ACC112 (cell line): ENCODE measurements around the gene CORO2B.
A peak's percentile ranks its signal among the peaks of the same experiment; 100 is the strongest.

Experiments
- H2AFZ ChIP-seq: fragments of 200-600 bp; sonication (generic); one replicate; pipeline ENCODE4 v1.6.0; 2017; ENCODE audit warnings: antibody characterized with exemption, low read length; ENCODE audit not compliant: unreplicated experiment
- H3K27ac ChIP-seq: fragments of 200-600 bp; sonication (generic); 2 replicates; pipeline ENCODE4 v1.5.1; 2014; ENCODE audit warnings: low read depth, mild to moderate bottlenecking, antibody characterized with exemption, low read length, moderate library complexity
- H3K27me3 ChIP-seq: fragments of 200-600 bp; sonication (generic); 2 replicates; pipeline ENCODE4 v1.6.1; 2014; ENCODE audit warnings: mild to moderate bottlenecking, antibody characterized with exemption, low read length, moderate library complexity, mixed read lengths; ENCODE audit not compliant: insufficient read depth
- H3K36me3 ChIP-seq: fragments of 200-600 bp; sonication (generic); 2 replicates; pipeline ENCODE4 v1.6.1; 2016; ENCODE audit warnings: mild to moderate bottlenecking, antibody characterized with exemption, low read length, moderate library complexity, mixed read lengths; ENCODE audit not compliant: insufficient read depth
- H3K4me1 ChIP-seq: fragments of 200-600 bp; sonication (generic); one replicate; pipeline ENCODE4 v1.6.1; 2016; ENCODE audit warnings: low read length, mixed read lengths; ENCODE audit not compliant: insufficient read depth, unreplicated experiment, control insufficient read depth
- H3K4me3 ChIP-seq: fragments of 200-600 bp; sonication (generic); 2 replicates; pipeline ENCODE4 v1.5.1; 2014; ENCODE audit warnings: mild to moderate bottlenecking, low read depth, low read length
- H3K79me2 ChIP-seq: fragments of 200-600 bp; sonication (generic); one replicate; pipeline ENCODE4 v1.6.0; 2016; ENCODE audit warnings: low read length; ENCODE audit not compliant: control insufficient read depth, unreplicated experiment, insufficient read depth

CORO2B gene, protein sequence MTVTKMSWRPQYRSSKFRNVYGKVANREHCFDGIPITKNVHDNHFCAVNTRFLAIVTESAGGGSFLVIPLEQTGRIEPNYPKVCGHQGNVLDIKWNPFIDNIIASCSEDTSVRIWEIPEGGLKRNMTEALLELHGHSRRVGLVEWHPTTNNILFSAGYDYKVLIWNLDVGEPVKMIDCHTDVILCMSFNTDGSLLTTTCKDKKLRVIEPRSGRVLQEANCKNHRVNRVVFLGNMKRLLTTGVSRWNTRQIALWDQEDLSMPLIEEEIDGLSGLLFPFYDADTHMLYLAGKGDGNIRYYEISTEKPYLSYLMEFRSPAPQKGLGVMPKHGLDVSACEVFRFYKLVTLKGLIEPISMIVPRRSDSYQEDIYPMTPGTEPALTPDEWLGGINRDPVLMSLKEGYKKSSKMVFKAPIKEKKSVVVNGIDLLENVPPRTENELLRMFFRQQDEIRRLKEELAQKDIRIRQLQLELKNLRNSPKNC

DNA sequence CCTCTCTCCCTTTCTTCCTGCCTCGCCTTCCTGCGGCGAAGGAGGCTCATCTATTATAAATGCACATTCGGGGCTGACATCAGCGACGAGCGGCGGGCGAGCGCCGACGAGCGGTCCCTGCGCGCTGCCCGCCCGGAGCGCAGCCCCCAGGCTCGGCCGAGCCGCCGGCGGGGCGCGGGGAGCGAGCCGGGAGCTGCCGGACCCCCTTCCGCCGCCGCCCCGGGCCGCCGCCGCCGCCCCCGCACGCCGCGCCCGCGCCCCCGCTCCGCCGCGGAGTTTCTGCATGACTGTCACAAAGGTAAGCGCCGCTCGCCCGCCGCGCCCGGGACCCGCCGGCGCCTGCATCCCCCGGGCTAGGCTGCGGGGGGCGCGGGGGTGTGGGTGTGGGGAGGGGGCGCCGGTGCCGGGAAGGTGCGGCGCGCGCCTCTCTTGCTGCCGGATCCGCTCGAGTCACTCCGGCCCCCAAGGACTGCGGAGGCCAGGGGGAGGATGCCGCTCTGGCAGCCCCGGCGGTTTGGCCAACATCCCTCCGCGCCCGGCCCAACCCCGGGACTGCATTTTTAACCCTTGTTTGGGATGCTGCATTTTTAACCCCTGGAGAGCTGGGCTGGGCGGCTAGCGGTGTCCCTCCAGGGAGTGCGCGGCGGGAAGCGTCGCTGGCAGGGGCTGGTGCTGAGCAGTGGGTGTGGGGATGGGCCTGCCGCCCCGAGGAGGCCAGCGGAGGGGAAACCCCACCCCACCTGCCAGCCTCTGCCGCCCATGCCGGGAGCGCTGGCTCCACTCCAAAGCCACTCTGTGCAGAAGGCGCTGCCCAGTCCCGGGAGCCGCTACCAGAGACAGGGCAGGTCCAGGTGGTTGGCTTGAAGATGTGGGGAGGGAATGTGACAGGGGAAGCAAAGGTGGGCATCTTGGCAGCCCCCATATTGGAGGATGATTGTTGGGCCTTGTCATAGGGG lies at the start of gene CORO2B:
Gene CORO2B, plus strand, starts transcription at position 14 of the 956 bp plus-strand sequence. Its CDS starts 270 bp downstream, at position 284.
- peak within 1 kb of the TSS; percentile 82 for H3K4me3 ChIP-seq
- peak within 1 kb of the TSS; percentile 1; the same call in 1 of the 2 replicates for H3K27ac ChIP-seq
- H3K4me1 ChIP-seq = peaks cover 23% of the 10 kb centered on the region
- H3K27me3 ChIP-seq = no peaks in the 10 kb centered on the region
- peak within 1 kb of the TSS; percentile 96 for H2AFZ ChIP-seq
- H3K79me2 ChIP-seq = peaks cover 36% of the 10 kb centered on the region
- H3K36me3 ChIP-seq = no peaks in the 10 kb centered on the region

DNA sequence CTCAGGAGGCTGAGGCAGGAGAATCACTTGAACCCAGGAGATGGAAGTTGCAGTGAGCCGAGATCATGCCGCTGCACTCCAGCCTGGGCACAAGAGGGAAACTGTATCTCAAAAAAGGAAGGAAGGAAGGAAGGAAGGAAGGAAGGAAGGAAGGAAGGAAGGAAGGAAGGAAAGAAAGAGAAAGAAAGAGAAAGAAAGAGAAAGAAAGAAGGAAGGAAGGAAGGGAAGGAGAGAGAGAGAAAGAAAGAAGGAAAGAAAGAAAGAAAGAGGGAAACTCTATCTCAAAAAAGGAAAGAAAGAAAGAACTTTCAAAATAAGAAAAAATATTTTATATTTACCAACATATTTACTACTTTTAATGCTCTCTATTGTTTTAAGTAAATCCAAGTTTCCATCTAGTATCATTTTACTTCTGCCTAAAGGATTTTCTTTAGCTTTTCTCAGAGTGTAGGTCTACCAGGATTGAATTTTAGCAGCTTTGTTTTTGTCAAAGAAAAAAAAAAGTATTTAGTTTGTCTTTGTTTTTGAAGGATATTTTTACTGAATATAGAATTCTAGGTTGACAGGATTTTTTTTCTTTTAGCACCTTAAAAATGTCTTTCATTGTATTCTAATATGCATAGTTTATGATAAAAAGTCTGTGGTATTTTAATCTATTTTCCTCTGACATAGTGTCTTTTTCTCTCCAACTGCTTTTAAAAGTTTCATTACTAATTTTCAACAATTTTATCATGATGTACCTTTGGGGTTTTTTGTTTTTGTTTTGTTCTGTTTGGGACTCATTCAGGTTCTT lies 47.2 kb upstream of the CORO2B start:
- Histone ChIP-seq H3K4me1 (peaks cover 20% of the 10 kb centered on the region), H3K36me3 (no peaks in the 10 kb centered on the region; the same call in 1 of the 2 replicates), H3K4me3 (no peak overlapping the region), H3K79me2 (no peaks in the 10 kb centered on the region), H3K27me3 (no peaks in the 10 kb centered on the region), H2AFZ (no peak overlapping the region), H3K27ac (no peak overlapping the region)

DNA sequence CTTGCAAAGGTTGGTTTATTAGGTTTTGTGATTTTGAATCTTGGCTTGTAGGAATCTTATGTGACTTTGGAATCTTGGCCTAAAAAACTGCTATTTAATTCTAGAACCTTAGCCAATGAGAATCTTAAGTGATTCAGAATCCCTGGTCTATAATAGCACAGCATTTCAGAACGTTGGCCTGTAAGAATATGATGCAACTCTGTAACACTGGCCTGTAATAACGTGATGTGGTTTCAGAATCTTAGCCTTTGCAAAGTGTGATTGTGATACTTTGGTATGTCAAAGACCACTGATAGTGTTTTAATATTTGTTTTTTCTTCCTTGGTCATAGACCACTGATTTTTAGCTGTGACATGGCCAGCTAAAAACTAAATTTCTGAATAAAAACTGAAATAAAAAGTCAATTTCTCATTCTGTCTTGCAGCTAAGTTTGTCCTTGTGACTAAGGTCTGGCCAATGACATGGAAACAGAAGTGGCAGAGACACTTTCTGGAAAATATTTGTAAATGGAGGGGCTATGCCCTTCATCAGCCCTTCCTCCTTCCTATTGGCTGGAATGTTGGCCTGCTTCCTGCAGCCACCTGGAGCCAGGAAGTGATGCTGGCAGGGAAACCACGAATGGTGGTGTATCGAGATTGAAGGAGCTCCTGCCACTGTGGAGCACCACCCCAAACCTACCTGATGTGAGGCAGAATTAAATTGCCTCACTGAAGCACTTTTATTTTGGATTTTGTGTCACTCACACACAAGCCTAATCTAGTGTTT lies 42.3 kb upstream of the CORO2B start:
- Histone ChIP-seq H3K4me3 (peak overlapping the region; percentile 17; the same call in 1 of the 2 replicates), H3K79me2 (no peaks in the 10 kb centered on the region), H3K27ac (peak overlapping the region; percentile 83), H3K27me3 (no peaks in the 10 kb centered on the region), H3K4me1 (peaks cover 12% of the 10 kb centered on the region), H2AFZ (peak overlapping the region; percentile 65), H3K36me3 (no peaks in the 10 kb centered on the region)

DNA sequence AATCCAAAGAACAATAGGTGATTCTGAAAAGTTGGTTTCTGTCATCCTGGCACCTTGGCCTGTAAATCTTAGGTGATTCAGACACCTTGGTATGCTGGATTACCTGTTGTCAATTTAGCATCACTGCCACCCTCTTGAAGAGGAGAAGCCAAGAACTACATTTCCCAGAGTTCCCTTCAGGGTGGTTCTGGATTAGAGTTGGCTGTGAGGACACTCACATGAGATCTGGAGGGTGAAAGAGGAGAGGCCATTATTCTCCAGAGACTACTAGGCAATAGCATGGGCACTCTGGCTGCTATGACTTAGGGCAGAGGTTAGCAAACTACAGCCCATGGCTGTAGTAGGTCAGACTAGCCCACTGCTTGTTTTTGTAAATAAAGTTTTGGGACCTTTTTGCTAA lies 41.7 kb upstream of the CORO2B start:
- Histone ChIP-seq H3K27ac (peak overlapping the region; percentile 83), H2AFZ (peak overlapping the region; percentile 65), H3K4me3 (peak overlapping the region; percentile 17; the same call in 1 of the 2 replicates), H3K36me3 (no peaks in the 10 kb centered on the region), H3K27me3 (no peaks in the 10 kb centered on the region), H3K4me1 (peaks cover 12% of the 10 kb centered on the region), H3K79me2 (no peaks in the 10 kb centered on the region)

DNA sequence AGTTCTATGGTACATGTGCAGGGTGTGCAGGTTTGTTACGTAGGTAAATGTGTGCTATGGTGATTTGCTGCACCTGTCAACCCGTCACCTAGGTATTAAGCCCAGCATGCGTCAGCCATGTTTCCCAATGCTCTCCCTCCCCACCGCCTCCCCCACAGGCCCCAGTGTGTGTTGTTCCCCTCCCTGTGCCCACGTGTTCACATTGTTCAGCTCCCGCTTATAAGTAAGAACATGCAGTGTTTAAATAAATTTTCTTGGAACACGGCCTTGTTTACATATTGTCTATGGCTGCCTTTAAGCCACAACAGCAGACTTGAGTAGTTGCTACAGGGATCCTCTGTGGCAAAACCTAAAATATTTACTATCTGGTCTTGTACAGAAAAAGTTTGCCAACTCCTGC lies 41.3 kb upstream of the CORO2B start:
- H3K4me1 ChIP-seq = peaks cover 12% of the 10 kb centered on the region
- no peak overlapping the region; the same call in 1 of the 2 replicates for H3K27ac ChIP-seq
- no peaks in the 10 kb centered on the region for H3K79me2 ChIP-seq
- H2AFZ ChIP-seq = no peak overlapping the region
- H3K36me3 ChIP-seq = no peaks in the 10 kb centered on the region
- no peak overlapping the region for H3K4me3 ChIP-seq
- H3K27me3 ChIP-seq = no peaks in the 10 kb centered on the region

DNA sequence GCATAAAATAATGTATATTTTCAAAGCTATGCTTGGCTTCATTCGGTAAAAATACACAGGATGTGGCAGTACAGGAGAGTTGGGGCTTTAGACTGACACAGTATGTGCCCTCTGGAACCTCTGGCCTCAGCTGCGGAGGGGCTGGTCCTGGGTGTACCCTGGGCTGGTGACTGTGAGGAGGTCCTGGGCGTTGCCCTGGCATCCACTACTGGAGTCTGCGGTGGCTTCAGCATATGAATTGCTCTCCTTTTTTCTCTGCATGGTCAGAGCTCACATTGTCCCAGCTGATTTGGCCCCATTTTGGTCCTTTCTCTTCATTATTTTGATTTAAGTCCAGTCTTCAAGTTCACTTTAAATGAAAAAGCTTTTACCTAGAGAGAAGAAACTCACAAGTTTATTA lies 40.5 kb upstream of the CORO2B start:
- Histone ChIP-seq H3K4me1 (peaks cover 20% of the 10 kb centered on the region), H3K27me3 (no peaks in the 10 kb centered on the region), H3K36me3 (no peaks in the 10 kb centered on the region), H3K4me3 (no peak overlapping the region), H3K79me2 (no peaks in the 10 kb centered on the region), H3K27ac (no peak overlapping the region), H2AFZ (no peak overlapping the region)

DNA sequence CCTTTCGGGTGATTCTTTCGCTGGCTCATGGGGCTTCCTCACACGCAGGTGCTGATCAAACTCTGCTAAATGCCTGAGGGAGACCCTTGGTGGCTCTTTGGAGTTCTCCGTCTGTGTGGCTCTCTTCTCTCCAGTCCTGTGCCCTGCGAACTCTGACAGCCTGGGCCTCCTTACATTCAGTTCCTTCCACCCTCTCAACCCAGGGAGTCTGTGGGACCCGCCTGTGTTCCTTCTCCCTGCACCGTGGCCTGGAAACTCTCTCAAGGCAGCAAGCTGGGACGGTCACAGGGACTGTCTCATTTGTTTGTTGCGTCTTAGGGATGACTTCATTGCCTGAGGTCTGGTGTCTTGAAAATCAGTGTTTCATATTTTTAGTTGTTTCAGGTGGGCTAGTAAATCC lies 37.0 kb upstream of the CORO2B start:
- Histone ChIP-seq H3K36me3 (no peaks in the 10 kb centered on the region), H3K27me3 (no peaks in the 10 kb centered on the region), H3K4me3 (no peak overlapping the region), H2AFZ (no peak overlapping the region), H3K4me1 (peaks cover 20% of the 10 kb centered on the region), H3K79me2 (no peaks in the 10 kb centered on the region), H3K27ac (no peak overlapping the region)

DNA sequence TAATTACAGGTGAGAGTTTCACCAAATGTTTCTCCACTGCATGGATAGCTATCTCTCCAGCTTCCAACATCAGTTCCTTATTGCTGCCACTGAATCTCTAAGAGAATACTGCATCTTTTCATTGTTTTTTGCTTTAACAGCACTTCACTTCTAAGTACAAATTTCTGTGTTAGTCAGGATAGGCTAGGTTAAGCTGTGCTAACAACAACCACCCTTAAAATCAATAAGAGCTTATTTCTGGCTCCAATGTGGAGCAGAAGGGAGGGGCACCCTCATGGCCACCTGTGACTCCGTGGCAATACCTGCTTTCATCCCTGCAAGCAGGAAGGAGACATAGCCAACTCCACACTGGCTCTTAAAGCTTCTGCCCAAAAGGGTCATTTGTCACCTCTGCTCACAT lies 36.4 kb upstream of the CORO2B start:
- no peak overlapping the region for H3K27ac ChIP-seq
- H3K4me3 ChIP-seq = no peak overlapping the region
- H3K36me3 ChIP-seq = no peaks in the 10 kb centered on the region
- no peaks in the 10 kb centered on the region for H3K79me2 ChIP-seq
- H3K4me1 ChIP-seq = peaks cover 16% of the 10 kb centered on the region
- no peak overlapping the region for H2AFZ ChIP-seq
- H3K27me3 ChIP-seq = no peaks in the 10 kb centered on the region

DNA sequence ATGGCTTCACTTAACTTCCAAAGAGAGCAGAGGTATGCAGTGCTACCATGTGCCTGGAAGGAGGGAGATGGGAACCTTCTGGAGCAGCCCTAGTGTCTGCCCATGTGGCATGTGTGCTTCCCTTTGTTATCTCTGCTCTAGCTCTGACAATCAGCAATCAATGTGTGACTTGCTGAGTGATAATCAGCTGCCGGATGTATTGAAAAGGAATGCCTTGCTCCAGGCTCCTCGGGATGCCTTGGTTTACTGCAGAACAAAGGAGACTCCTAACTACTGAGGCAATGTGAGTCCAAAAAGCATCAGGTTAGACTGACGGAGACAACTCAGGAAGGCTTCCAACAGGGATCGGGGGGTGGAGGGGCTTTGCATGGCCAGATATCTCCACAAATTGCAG lies 36.0 kb upstream of the CORO2B start:
- H3K4me1 ChIP-seq = peaks cover 16% of the 10 kb centered on the region
- no peaks in the 10 kb centered on the region for H3K36me3 ChIP-seq
- no peaks in the 10 kb centered on the region for H3K27me3 ChIP-seq
- no peak overlapping the region for H2AFZ ChIP-seq
- H3K27ac ChIP-seq = 0 out of 2 replicates have a peak overlapping the region, but pooled peaks have one; percentile 22
- no peaks in the 10 kb centered on the region for H3K79me2 ChIP-seq
- no peak overlapping the region for H3K4me3 ChIP-seq
